Measurements from ENCODE around the gene NYNRIN. TPM values are rescaled to one million over a fixed set of nuclear protein-coding genes. Genes with fewer than 3 reads are reported as not detected.

The NYNRIN gene
- total RNA-seq, 1 donor from 2014 or later: 39.6 TPM

DNA sequence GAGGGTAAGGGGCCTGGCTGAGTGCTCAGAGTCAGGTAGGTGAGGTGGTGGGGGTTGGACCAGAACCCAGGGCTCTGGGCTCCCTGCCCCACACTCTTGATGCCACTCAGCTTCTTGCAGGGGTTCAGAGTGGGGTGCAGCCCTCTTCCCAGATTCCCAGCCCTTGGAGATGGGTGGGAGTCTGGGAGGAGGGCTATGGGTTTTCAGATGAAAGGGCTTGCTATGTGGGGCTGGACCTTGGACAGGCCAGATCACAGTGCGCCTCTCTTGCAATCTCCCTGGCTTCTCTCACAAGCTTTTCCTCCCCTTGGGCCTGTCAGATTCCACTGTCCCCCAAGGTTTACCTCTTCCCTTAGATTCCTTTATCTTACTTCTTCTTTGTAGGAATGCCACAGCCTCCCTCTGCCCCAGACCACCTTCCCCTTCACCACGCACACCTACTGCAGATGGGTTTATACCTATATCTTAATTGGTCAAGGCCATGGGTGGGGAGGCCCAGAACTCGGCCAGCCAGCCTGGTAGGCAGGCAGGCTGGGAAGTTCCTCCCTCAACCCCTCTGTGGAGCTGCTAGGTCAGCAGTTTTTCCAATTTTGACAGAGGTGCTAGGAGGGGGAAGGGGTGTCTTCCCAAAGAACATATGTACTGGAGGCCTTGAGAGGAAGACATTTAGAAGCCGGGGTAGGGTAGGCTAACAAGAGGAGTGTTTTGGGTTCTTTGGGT lies 1.4 kb downstream of the NYNRIN start:
- H3K4me1 Mint-ChIP-seq (ENCODE audit: unreplicated experiment): peaks cover 65% of the 10 kb centered on the region
- H3K9me3 Mint-ChIP-seq (ENCODE audit: unreplicated experiment): no peaks in the 10 kb centered on the region

DNA sequence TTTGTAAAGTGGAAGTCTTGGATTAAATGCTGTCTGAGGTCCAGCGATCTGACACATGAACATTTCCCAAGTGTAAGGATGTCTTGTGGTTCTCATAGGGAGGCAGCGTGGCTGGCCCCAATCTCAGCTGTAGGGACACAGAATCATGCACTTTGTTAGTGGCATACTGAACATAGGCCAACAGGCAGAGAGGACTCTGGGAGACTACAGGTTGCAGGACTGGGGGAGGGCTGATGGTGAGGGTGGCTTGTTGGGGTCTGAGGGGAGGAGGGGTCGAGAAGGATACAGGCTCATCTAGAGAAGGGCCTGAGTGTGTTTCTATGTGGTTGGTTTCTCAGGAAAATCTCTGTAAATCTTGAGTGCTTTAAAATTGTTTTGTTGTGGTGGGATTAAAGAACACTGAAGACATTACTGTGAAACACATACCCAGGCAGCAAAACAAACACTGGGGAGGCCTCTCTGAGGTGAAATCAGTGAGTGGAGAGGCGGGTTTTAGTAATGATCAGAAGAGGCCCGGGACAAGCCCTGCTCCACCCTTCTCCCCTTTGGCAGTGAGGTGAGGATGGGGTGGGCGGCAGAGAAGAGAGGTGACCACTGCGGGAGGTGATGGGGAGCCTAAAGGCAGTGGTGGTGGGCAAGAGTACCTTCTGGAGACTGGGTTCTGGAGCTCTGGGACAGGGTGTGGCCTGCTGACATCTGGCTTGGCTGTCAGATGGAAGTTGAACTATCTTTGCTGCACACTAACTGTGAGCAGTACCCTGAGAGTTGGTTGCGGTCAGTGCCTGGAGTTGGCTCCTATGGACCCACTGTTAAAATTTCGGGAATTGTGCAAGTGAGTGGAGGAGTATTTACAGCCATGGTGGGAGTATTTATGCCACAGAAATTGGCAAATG lies 3.3 kb downstream of the NYNRIN start:
- DNase-seq (ENCODE audit: extremely low spot score, unreplicated experiment): no peak
- peak overlapping the region; percentile 10 for H3K4me3 Mint-ChIP-seq (ENCODE audit: unreplicated experiment)
- TF ChIP-seq, protein P1, sequence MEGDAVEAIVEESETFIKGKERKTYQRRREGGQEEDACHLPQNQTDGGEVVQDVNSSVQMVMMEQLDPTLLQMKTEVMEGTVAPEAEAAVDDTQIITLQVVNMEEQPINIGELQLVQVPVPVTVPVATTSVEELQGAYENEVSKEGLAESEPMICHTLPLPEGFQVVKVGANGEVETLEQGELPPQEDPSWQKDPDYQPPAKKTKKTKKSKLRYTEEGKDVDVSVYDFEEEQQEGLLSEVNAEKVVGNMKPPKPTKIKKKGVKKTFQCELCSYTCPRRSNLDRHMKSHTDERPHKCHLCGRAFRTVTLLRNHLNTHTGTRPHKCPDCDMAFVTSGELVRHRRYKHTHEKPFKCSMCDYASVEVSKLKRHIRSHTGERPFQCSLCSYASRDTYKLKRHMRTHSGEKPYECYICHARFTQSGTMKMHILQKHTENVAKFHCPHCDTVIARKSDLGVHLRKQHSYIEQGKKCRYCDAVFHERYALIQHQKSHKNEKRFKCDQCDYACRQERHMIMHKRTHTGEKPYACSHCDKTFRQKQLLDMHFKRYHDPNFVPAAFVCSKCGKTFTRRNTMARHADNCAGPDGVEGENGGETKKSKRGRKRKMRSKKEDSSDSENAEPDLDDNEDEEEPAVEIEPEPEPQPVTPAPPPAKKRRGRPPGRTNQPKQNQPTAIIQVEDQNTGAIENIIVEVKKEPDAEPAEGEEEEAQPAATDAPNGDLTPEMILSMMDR (IDR thresholded peaks at IDR 0.05): no peak
- H3K9me3 Mint-ChIP-seq (ENCODE audit: unreplicated experiment): no peaks in the 10 kb centered on the region
- peaks cover 58% of the 10 kb centered on the region for H3K4me1 Mint-ChIP-seq (ENCODE audit: unreplicated experiment)
- no peaks in the 10 kb centered on the region for H3K27me3 Mint-ChIP-seq (ENCODE audit: unreplicated experiment)
- H3K27ac Mint-ChIP-seq (ENCODE audit: unreplicated experiment): peak overlapping the region; percentile 24
- H3K36me3 Mint-ChIP-seq (ENCODE audit: unreplicated experiment): peaks cover 22% of the 10 kb centered on the region

More for the DNA sequence above, 1.4 kb downstream of the NYNRIN start:
- Mint-ChIP-seq H3K4me3 (ENCODE audit: unreplicated experiment) (peak overlapping the region; percentile 89), H3K36me3 (ENCODE audit: unreplicated experiment) (peaks cover 10% of the 10 kb centered on the region), H3K27ac (ENCODE audit: unreplicated experiment) (peak overlapping the region; percentile 2), H3K27me3 (ENCODE audit: unreplicated experiment) (no peaks in the 10 kb centered on the region)
- DNase-seq (ENCODE audit: extremely low spot score, unreplicated experiment): no peak
- TF ChIP-seq, protein P1 (IDR thresholded peaks at IDR 0.05): no peak

DNA sequence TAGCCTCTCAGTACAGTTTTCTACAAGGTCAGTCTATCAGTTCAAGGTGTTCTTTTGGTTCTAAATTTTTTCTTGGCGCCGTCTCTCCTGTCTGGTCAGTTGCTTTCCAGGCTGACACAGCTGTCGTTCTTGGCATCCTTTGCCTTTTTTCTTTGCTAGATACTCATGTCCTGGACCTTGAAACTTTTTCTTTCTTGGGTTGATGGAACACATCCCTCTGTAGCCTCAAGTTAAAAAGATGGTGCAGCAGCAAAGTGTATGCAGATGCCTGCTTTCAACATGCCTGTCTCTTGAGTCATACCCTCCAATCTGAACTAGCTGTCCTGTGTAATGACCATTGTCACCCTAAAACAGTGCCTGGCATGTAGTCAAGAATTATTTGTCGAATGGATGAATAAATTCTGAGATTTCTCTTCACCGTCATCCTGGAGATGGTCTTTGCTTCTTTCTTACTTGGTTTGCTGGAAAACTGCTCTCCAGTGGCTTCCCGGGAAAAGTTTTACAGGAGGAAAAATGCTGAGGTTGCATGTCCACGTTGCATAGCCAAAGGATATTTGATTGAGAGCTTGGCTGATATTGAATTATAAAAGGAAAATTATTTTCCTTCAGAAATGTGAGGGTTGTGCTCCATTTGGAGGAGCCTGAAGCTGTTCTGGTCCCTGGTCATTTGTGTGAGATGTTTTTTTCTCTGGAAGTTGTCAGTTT lies 4.6 kb downstream of the NYNRIN start:
- Mint-ChIP-seq H3K36me3 (ENCODE audit: unreplicated experiment) (peaks cover 22% of the 10 kb centered on the region), H3K4me1 (ENCODE audit: unreplicated experiment) (peaks cover 52% of the 10 kb centered on the region), H3K4me3 (ENCODE audit: unreplicated experiment) (no peak overlapping the region), H3K27ac (ENCODE audit: unreplicated experiment) (peak overlapping the region; percentile 21), H3K27me3 (ENCODE audit: unreplicated experiment) (no peaks in the 10 kb centered on the region), H3K9me3 (ENCODE audit: unreplicated experiment) (no peaks in the 10 kb centered on the region)
- DNase-seq (ENCODE audit: extremely low spot score, unreplicated experiment): no peak
- TF ChIP-seq, protein P1 (IDR thresholded peaks at IDR 0.05): no peak

DNA sequence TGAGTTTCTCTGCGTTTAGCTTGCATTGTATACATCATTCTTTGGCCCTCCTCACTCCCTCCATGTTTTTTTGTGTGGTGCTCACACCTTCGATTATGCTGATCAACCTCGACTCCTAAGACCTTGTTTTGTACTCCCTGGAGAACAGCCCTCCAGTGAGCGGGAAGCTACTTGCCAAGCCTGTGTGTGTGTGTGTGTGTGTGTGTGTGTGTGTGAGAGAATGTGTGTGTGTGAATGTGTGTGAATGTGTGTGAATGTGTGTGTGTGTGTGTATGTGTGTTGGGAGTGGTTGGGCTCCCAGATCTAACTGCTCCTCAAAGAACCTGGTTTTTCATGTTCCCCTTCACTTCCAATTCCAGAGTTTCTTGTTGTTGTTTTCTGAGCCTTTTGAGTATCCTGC lies 6.0 kb downstream of the NYNRIN start:
- H3K4me3 Mint-ChIP-seq (ENCODE audit: unreplicated experiment): no peak overlapping the region
- H3K27me3 Mint-ChIP-seq (ENCODE audit: unreplicated experiment): no peaks in the 10 kb centered on the region
- no peak overlapping the region for H3K27ac Mint-ChIP-seq (ENCODE audit: unreplicated experiment)
- no peaks in the 10 kb centered on the region for H3K9me3 Mint-ChIP-seq (ENCODE audit: unreplicated experiment)
- TF ChIP-seq, protein P1 (IDR thresholded peaks at IDR 0.05): no peak
- DNase-seq (ENCODE audit: extremely low spot score, unreplicated experiment): no peak
- H3K36me3 Mint-ChIP-seq (ENCODE audit: unreplicated experiment): peaks cover 26% of the 10 kb centered on the region
- H3K4me1 Mint-ChIP-seq (ENCODE audit: unreplicated experiment): peaks cover 46% of the 10 kb centered on the region
